ENCODE data around the gene ANXA8L1.
A peak's percentile ranks its signal among the peaks of the same experiment; 100 is the strongest.
"Not testable (repeated sequence)": the region's sequence is repeated elsewhere in the genome, so short reads cannot be mapped to it uniquely, and the experiment has no call there.

Gene ANXA8L1

GRCh38 chr10:46398212-46398886, 22.8 kb downstream of the ANXA8L1 start:
- peak; percentile 33 for DNase-seq

GRCh38 chr10:46409556-46409955, 34.0 kb downstream of the ANXA8L1 start:
- not testable (repeated sequence) for DNase-seq

- not testable (repeated sequence) for DNase-seq
These were observed 35.5 kb downstream of the ANXA8L1 start for GRCh38 chr10:46411123-46411522.

- DNase-seq: not testable (repeated sequence)
These were observed 37.1 kb downstream of the ANXA8L1 start for GRCh38 chr10:46412665-46413064.

GRCh38 chr10:46415291-46415690, 39.7 kb downstream of the ANXA8L1 start:
- not testable (repeated sequence) for DNase-seq

- DNase-seq: not testable (repeated sequence)
These were observed 42.7 kb downstream of the ANXA8L1 start for GRCh38 chr10:46418283-46418682.

GRCh38 chr10:46419570-46420379, 44.2 kb downstream of the ANXA8L1 start:
- DNase-seq: not testable (repeated sequence)

GRCh38 chr10:46423550-46423949, 48.0 kb downstream of the ANXA8L1 start:
- DNase-seq: not testable (repeated sequence)

GRCh38 chr10:46440942-46441341, 65.4 kb downstream of the ANXA8L1 start:
- DNase-seq: not testable (repeated sequence)
